ENCODE results near the gene MGMT. TPM values are rescaled to one million over a fixed set of nuclear protein-coding genes. Genes with fewer than 3 reads are reported as not detected.

Gene MGMT
- polyA plus RNA-seq, 1 donor: 18.0 TPM

- no peak overlapping the region for H3K4me3 ChIP-seq (ENCODE audit: low read length)
- peaks cover 22% of the 10 kb centered on the region for H3K9me3 ChIP-seq (ENCODE audit: control insufficient read depth, low read depth, low read length)
- no peaks in the 10 kb centered on the region for H3K36me3 ChIP-seq (ENCODE audit: control insufficient read depth, insufficient read depth, low read length)
- DNase-seq: no peak
- H3K4me1 ChIP-seq (ENCODE audit: control insufficient read depth, insufficient read depth, low read length): no peaks in the 10 kb centered on the region
- no peak overlapping the region for H3K27ac ChIP-seq (ENCODE audit: low read length)
- H3K27me3 ChIP-seq (ENCODE audit: control insufficient read depth, insufficient read depth, low read length): no peaks in the 10 kb centered on the region
- WGBS (ENCODE audit: insufficient coverage, low lambda C conversion rate): no CpG with 5 or more reads among the region's 19 CpGs
These were observed 275.1 kb downstream of the MGMT start for GRCh38 chr10:129741978-129742741.

DNA sequence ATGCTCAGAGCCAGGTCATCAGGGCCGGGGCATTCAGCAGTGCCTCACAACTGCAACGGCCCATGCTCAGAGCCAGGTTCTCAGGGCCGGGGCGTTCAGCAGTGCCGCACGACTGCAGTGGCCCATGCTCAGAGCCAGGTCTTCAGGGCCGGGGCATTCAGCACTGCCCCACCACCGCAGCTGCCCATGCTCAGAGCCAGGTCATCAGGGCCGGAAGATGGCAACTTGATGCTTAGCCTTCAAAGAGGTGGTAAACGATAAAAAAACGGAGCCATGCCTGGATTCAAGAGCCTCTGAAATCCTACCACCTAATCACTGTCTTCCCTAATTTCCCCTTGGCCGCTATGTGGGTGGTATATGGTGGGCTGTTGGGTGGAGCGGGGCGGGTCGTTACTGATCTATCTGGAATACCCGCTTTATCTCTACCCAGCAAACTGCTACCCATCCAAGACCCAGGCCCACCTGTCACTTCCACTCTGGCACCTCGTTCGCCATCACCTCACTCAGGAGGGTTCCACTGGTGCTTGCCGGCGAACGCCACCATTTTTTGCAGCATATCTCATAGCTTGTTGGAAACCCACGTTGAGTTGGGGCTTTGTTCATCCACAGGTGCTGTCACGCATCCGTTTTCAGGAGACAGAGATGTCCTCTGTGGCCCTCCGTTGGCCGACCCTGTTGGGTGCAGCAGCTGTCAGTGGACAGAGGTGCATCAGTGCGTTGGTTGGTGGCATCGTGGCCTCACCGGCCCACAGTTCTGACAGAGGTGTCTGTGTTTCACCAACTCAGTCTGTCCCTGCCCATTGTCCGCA lies 275.9 kb downstream of the MGMT start:
- no peak overlapping the region for H3K27ac ChIP-seq (ENCODE audit: low read length)
- no CpG with 5 or more reads among the region's 30 CpGs for WGBS (ENCODE audit: insufficient coverage, low lambda C conversion rate)
- H3K9me3 ChIP-seq (ENCODE audit: control insufficient read depth, low read depth, low read length): peaks cover 22% of the 10 kb centered on the region
- DNase-seq: no peak
- no peak overlapping the region for H3K4me3 ChIP-seq (ENCODE audit: low read length)
- no peaks in the 10 kb centered on the region for H3K36me3 ChIP-seq (ENCODE audit: control insufficient read depth, insufficient read depth, low read length)
- no peaks in the 10 kb centered on the region for H3K4me1 ChIP-seq (ENCODE audit: control insufficient read depth, insufficient read depth, low read length)
- no peaks in the 10 kb centered on the region for H3K27me3 ChIP-seq (ENCODE audit: control insufficient read depth, insufficient read depth, low read length)

- Histone ChIP-seq H3K4me3 (ENCODE audit: low read length) (no peak overlapping the region), H3K27ac (ENCODE audit: low read length) (no peak overlapping the region), H3K4me1 (ENCODE audit: control insufficient read depth, insufficient read depth, low read length) (no peaks in the 10 kb centered on the region), H3K36me3 (ENCODE audit: control insufficient read depth, insufficient read depth, low read length) (no peaks in the 10 kb centered on the region), H3K9me3 (ENCODE audit: control insufficient read depth, low read depth, low read length) (peaks cover 27% of the 10 kb centered on the region), H3K27me3 (ENCODE audit: control insufficient read depth, insufficient read depth, low read length) (no peaks in the 10 kb centered on the region)
- no peak for DNase-seq
- WGBS (ENCODE audit: insufficient coverage, low lambda C conversion rate): no CpG with 5 or more reads among the region's 7 CpGs
These were observed 276.7 kb downstream of the MGMT start for GRCh38 chr10:129743738-129744133.

DNA sequence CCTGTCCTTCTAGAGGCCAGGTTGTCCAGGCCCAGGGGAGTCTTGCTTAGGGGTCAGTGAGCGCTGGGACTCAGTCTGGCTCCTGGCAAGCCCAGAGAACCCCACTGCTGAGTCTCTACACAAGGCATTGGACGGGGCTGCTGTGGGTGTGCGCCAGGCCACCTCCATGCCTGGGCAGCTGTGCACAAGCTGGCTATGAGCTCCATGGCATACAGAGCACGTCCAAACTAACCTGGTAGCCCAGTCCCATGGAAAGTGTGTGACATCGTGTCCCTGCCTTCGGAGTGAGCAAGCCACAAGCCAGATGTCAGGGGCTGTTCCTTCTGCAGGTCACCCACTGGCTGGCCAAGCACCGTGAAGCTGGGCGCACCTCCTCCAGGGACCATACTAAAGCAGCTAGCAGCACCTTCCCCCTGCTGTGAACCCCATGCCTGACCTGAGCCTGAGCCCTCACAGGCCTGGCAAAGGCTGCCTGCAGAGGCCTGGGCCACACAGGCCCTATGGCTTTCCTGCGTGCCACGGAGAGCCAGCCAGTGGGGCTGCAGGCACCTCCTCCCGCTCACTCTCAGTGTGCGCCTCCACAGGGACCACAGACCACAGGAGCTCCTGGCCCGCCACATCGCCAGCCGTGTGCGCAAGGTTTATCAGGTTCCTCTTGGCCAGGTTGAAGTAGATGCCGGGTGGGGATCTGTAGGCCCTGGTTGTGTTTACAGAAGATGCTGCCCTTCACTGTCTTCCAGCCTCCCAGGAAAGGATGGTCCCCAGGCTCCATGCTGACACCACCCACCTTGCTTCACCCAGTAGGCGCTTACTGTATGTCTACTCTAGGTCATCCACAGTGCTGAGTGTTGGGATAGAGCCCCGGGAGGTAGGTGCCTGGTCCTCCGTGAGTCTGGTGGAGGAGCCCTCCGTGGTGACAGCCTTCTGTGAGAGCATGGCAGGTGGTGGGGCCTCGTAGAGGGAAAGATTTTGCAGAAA lies 277.4 kb downstream of the MGMT start:
- Histone ChIP-seq H3K36me3 (ENCODE audit: control insufficient read depth, insufficient read depth, low read length) (no peaks in the 10 kb centered on the region), H3K4me3 (ENCODE audit: low read length) (no peak overlapping the region), H3K27ac (ENCODE audit: low read length) (no peak overlapping the region), H3K4me1 (ENCODE audit: control insufficient read depth, insufficient read depth, low read length) (no peaks in the 10 kb centered on the region), H3K9me3 (ENCODE audit: control insufficient read depth, low read depth, low read length) (peaks cover 27% of the 10 kb centered on the region), H3K27me3 (ENCODE audit: control insufficient read depth, insufficient read depth, low read length) (no peaks in the 10 kb centered on the region)
- DNase-seq: no peak
- no CpG with 5 or more reads among the region's 22 CpGs for WGBS (ENCODE audit: insufficient coverage, low lambda C conversion rate)

DNA sequence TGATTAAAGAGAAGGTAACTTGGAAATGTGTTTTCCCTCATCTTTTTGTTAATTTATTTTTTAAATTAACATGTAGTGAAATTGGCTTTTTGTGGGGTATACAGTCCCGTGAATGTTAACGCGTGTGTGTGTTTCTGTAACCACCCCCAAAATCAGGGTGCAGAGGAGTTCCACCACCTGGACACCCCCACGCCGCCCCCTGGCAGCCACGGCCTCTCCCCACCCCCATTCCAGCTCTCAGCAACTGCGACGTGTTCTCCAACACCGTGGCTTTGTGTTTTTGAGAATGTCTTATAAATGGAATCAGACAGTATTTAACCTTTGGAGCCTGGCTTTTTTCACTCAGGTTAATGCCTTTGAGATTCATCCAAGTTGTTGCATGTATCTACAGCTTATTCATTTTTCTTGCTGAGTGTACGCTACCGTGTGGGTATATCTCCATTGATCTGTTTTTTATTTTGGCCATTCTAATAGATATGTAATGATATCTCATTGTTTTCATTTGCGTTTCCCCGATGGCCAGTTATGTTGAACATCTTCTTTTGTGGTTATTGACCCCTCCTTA lies 278.2 kb downstream of the MGMT start:
- no peak for DNase-seq
- Histone ChIP-seq H3K4me1 (ENCODE audit: control insufficient read depth, insufficient read depth, low read length) (no peaks in the 10 kb centered on the region), H3K4me3 (ENCODE audit: low read length) (no peak overlapping the region), H3K36me3 (ENCODE audit: control insufficient read depth, insufficient read depth, low read length) (no peaks in the 10 kb centered on the region), H3K27me3 (ENCODE audit: control insufficient read depth, insufficient read depth, low read length) (no peaks in the 10 kb centered on the region), H3K27ac (ENCODE audit: low read length) (no peak overlapping the region), H3K9me3 (ENCODE audit: control insufficient read depth, low read depth, low read length) (peaks cover 27% of the 10 kb centered on the region)
- 90% methylated on average over 3 of the region's 13 CpGs for WGBS (ENCODE audit: insufficient coverage, low lambda C conversion rate)

GRCh38 chr10:129754211-129755050 lies 287.4 kb downstream of the MGMT start:
- peaks cover 4% of the 10 kb centered on the region for H3K36me3 ChIP-seq (ENCODE audit: control insufficient read depth, insufficient read depth, low read length)
- H3K27ac ChIP-seq (ENCODE audit: low read length): no peak overlapping the region
- H3K4me1 ChIP-seq (ENCODE audit: control insufficient read depth, insufficient read depth, low read length): no peaks in the 10 kb centered on the region
- no peaks in the 10 kb centered on the region for H3K27me3 ChIP-seq (ENCODE audit: control insufficient read depth, insufficient read depth, low read length)
- H3K9me3 ChIP-seq (ENCODE audit: control insufficient read depth, low read depth, low read length): peaks cover 8% of the 10 kb centered on the region
- WGBS (ENCODE audit: insufficient coverage, low lambda C conversion rate): 100% methylated on average over 2 of the region's 11 CpGs
- DNase-seq: no peak
- no peak overlapping the region for H3K4me3 ChIP-seq (ENCODE audit: low read length)

DNA sequence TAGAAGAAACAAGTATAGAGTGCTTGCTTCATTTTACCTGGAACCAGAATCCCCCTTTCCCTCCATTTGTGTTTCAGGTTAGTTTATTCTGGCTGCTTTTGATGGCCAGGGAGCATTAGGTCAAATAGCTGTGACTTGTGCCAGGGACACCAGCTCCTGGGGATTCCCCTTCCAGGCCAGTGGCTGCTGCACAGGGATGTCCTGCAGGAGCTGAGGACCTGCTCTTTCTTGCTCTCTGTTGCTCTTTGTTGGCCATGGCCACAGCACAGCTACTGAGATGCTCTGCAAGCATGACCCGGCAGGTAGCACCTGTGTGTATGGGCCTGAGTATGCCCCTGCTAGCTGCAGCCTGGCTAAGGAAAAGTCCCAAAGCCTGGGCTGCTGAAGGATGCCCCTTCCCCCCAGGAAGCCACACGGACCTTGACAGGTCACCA lies 288.1 kb downstream of the MGMT start:
- H3K4me1 ChIP-seq (ENCODE audit: control insufficient read depth, insufficient read depth, low read length): no peaks in the 10 kb centered on the region
- H3K36me3 ChIP-seq (ENCODE audit: control insufficient read depth, insufficient read depth, low read length): peaks cover 10% of the 10 kb centered on the region
- DNase-seq: no peak
- H3K27me3 ChIP-seq (ENCODE audit: control insufficient read depth, insufficient read depth, low read length): no peaks in the 10 kb centered on the region
- no peak overlapping the region for H3K27ac ChIP-seq (ENCODE audit: low read length)
- H3K4me3 ChIP-seq (ENCODE audit: low read length): no peak overlapping the region
- WGBS (ENCODE audit: insufficient coverage, low lambda C conversion rate): no CpG with 5 or more reads among the region's 2 CpGs
- peaks cover 8% of the 10 kb centered on the region for H3K9me3 ChIP-seq (ENCODE audit: control insufficient read depth, low read depth, low read length)

DNA sequence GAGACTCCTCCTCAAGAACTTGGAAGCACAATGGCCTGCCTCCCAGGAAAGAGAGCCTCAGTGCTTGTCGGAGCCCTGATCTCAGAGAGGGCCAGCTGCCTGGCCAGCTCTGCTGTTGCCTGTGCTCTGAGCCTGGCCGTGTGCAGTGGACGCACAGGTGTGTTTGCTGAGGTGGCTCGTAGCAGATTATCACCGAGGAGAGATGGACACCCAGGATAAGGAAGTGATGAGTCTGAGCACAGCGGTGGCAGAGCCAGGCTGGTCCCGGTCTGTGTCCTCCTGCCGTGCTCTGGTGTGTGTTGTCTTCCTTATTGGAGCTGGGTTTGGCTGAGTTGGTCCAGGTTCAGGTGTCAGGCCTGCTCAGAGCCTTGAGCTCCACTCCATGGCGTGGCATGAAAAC lies 288.6 kb downstream of the MGMT start:
- no peak for DNase-seq
- Histone ChIP-seq H3K9me3 (ENCODE audit: control insufficient read depth, low read depth, low read length) (peaks cover 8% of the 10 kb centered on the region), H3K27ac (ENCODE audit: low read length) (no peak overlapping the region), H3K4me3 (ENCODE audit: low read length) (no peak overlapping the region), H3K27me3 (ENCODE audit: control insufficient read depth, insufficient read depth, low read length) (no peaks in the 10 kb centered on the region), H3K36me3 (ENCODE audit: control insufficient read depth, insufficient read depth, low read length) (peaks cover 10% of the 10 kb centered on the region), H3K4me1 (ENCODE audit: control insufficient read depth, insufficient read depth, low read length) (no peaks in the 10 kb centered on the region)
- WGBS (ENCODE audit: insufficient coverage, low lambda C conversion rate): no CpG with 5 or more reads among the region's 9 CpGs
